H1 (cell line): ENCODE results near the gene CENPP. TPM values are rescaled to one million over a fixed set of nuclear protein-coding genes. Genes with fewer than 3 reads are reported as not detected.

Source experiments
- CTCF ChIA-PET: fragments of 300-600 bp; sonication (Branson Sonifier 250); formaldehyde crosslinking; loops from one replicate; lab custom pipeline; 2021; ENCODE audit not compliant: partially characterized antibody; lab: Charles Lee
- POLR2A ChIA-PET: fragments of 300-600 bp; sonication (Branson Sonifier 250); formaldehyde crosslinking; loops from one replicate; lab custom pipeline; 2021; ENCODE audit warnings: inconsistent platforms; ENCODE audit not compliant: partially characterized antibody; lab: Charles Lee
- DNase-seq, 2 experiments: peaks; one replicate each; pipeline versions ENCODE4 v3.0.0 to v3.0.0-alpha.2; 2010 to 2022; ENCODE audit warnings: low spot score in 2 of 2, low read depth in 1 of 2, mixed read lengths in 1 of 2
- FAIRE-seq: peaks from 2 replicates; lab custom pipeline; 2011; peaks lifted over from hg19 to GRCh38; lab: Jason Lieb, UNC
- H2AFZ ChIP-seq: 2 replicates; pipeline ENCODE4 v1.8.1; 2012; ENCODE audit warnings: low read length, inconsistent platforms
- H2AK5ac ChIP-seq: 2 replicates; pipeline ENCODE4 v1.6.1; 2013; ENCODE audit warnings: low read depth, low read length
- H2BK120ac ChIP-seq: replicated peaks from 2 replicates; pipeline ENCODE3; 2013; ENCODE audit warnings: low read depth, low read length, inconsistent platforms
- H2BK12ac ChIP-seq: 2 replicates; pipeline ENCODE4 v1.6.1; 2013; ENCODE audit warnings: low read depth, low read length
- H2BK15ac ChIP-seq: 2 replicates; pipeline ENCODE4 v1.6.1; 2013; ENCODE audit warnings: low read length
- H2BK20ac ChIP-seq: 2 replicates; pipeline ENCODE4 v1.6.1; 2013; ENCODE audit warnings: low read length
- H2BK5ac ChIP-seq: 2 replicates; pipeline ENCODE4 v1.6.1; 2013; ENCODE audit warnings: low read depth, low read length
- H3K14ac ChIP-seq: 2 replicates; pipeline ENCODE4 v1.6.1; 2013; ENCODE audit warnings: inconsistent platforms; ENCODE audit not compliant: insufficient read length
- H3K18ac ChIP-seq: 2 replicates; pipeline ENCODE4 v1.6.1; 2013; ENCODE audit warnings: low read length; ENCODE audit errors: extremely low read depth
- H3K23ac ChIP-seq: 2 replicates; pipeline ENCODE4 v1.6.1; 2013; ENCODE audit warnings: inconsistent platforms; ENCODE audit not compliant: insufficient read length
- H3K23me2 ChIP-seq: 2 replicates; pipeline ENCODE4 v1.6.1; 2013; ENCODE audit warnings: low read depth, low read length
- H3K27ac ChIP-seq: 2 replicates; pipeline ENCODE4 v1.6.1; 2011; ENCODE audit warnings: low read depth, low read length, inconsistent platforms
- H3K27me3 ChIP-seq, 4 experiments: replicated peaks in 1 of 4; 1 replicate in 1 of 4; 2 replicates in 3 of 4; pipeline versions ENCODE4 v1.6.1 to v1.8.1; 2011 to 2013; ENCODE audit warnings: low read length in 3 of 4, mild to moderate bottlenecking in 3 of 4, inconsistent platforms in 2 of 4, mixed read lengths in 2 of 4, moderate library complexity in 1 of 4; ENCODE audit not compliant: control insufficient read depth in 3 of 4, insufficient read depth in 3 of 4; ENCODE audit errors: extremely low read depth in 1 of 4
- H3K36me3 ChIP-seq, 4 experiments: 2 replicates each; pipeline versions ENCODE4 v1.6.1 to v1.8.1; 2011 to 2013; ENCODE audit warnings: mild to moderate bottlenecking in 4 of 4, low read length in 3 of 4, moderate library complexity in 2 of 4, control low read depth in 1 of 4, inconsistent platforms in 1 of 4; ENCODE audit not compliant: insufficient read depth in 4 of 4, control insufficient read depth in 2 of 4
- H3K4ac ChIP-seq: replicated peaks from 2 replicates; pipeline ENCODE3; 2013; ENCODE audit warnings: low read length, low read depth, mixed read lengths, inconsistent platforms; ENCODE audit not compliant: insufficient read length
- H3K4me1 ChIP-seq, 4 experiments: replicated peaks in 1 of 4; 1 replicate in 1 of 4; 2 replicates in 3 of 4; pipeline versions ENCODE4 v1.6.1 to v1.8.1; 2011 to 2013; ENCODE audit warnings: low read length in 3 of 4, inconsistent platforms in 2 of 4, mixed read lengths in 1 of 4; ENCODE audit not compliant: insufficient read depth in 4 of 4, control insufficient read depth in 3 of 4
- H3K4me2 ChIP-seq, 2 experiments: 2 replicates each; pipeline versions ENCODE4 v1.6.1 to v1.8.1; 2011 to 2013; ENCODE audit warnings: low read depth in 2 of 2, low read length in 2 of 2, control low read depth in 1 of 2, inconsistent platforms in 1 of 2, mild to moderate bottlenecking in 1 of 2; ENCODE audit not compliant: insufficient read depth in 1 of 2
- H3K4me3 ChIP-seq, 4 experiments: fragments of 200-600, 300-600 bp in 1 of 4; sonication (generic), shearing (Covaris generic), sonication (Bioruptor Twin) in 1 of 4; 2 replicates each; pipeline versions ENCODE4 v1.5.1 to v1.8.1; 2011 to 2016; ENCODE audit warnings: low read length in 4 of 4, low read depth in 3 of 4, control low read depth in 2 of 4, inconsistent platforms in 2 of 4, mild to moderate bottlenecking in 2 of 4, mixed read lengths in 1 of 4, moderate library complexity in 1 of 4; ENCODE audit not compliant: insufficient read depth in 2 of 4; ENCODE audit errors: extremely low read depth in 1 of 4
- H3K56ac ChIP-seq: replicated peaks from 2 replicates; pipeline ENCODE3; 2013; ENCODE audit warnings: low read depth, mild to moderate bottlenecking, mixed read lengths, low read length, inconsistent platforms; ENCODE audit not compliant: insufficient read length
- H3K79me1 ChIP-seq: 2 replicates; pipeline ENCODE4 v1.6.1; 2013; ENCODE audit warnings: low read depth, low read length, control low read depth
- H3K79me2 ChIP-seq, 2 experiments: 2 replicates each; pipeline versions ENCODE4 v1.6.1 to v1.8.1; 2012 to 2013; ENCODE audit warnings: low read length in 2 of 2, mild to moderate bottlenecking in 2 of 2, inconsistent platforms in 1 of 2; ENCODE audit not compliant: insufficient read depth in 2 of 2, control insufficient read depth in 1 of 2
- H3K9ac ChIP-seq, 4 experiments: replicated peaks in 1 of 4; 1 replicate in 1 of 4; 2 replicates in 3 of 4; pipeline versions ENCODE4 v1.6.1 to v1.8.1; 2011 to 2013; ENCODE audit warnings: low read depth in 3 of 4, low read length in 3 of 4, control low read depth in 2 of 4, mild to moderate bottlenecking in 2 of 4, moderate library complexity in 2 of 4, inconsistent platforms in 1 of 4; ENCODE audit errors: extremely low read depth in 1 of 4
- H3K9me3 ChIP-seq, 2 experiments: 2 replicates each; pipeline versions ENCODE4 v1.6.1 to v1.8.1; 2012 to 2013; ENCODE audit warnings: mild to moderate bottlenecking in 2 of 2, moderate library complexity in 2 of 2, control low read depth in 1 of 2, inconsistent platforms in 1 of 2, low read depth in 1 of 2, low read length in 1 of 2, mixed read lengths in 1 of 2; ENCODE audit not compliant: insufficient read depth in 2 of 2
- H4K20me1 ChIP-seq, 2 experiments: replicated peaks in 1 of 2; 2 replicates each; pipeline versions ENCODE3 to v1.8.1; 2011 to 2013; ENCODE audit warnings: inconsistent platforms in 2 of 2, low read length in 2 of 2, mild to moderate bottlenecking in 1 of 2; ENCODE audit not compliant: insufficient read depth in 2 of 2, control insufficient read depth in 1 of 2
- H4K5ac ChIP-seq: 2 replicates; pipeline ENCODE4 v1.6.1; 2013; ENCODE audit warnings: low read length, low read depth, mixed read lengths, inconsistent platforms; ENCODE audit not compliant: insufficient read length
- H4K8ac ChIP-seq: 2 replicates; pipeline ENCODE4 v1.8.0; 2013; ENCODE audit warnings: mild to moderate bottlenecking, moderate library complexity, low read length, inconsistent platforms; ENCODE audit not compliant: insufficient read depth; ENCODE audit errors: extremely low read depth
- H4K91ac ChIP-seq: replicated peaks from 2 replicates; pipeline ENCODE3; 2013; ENCODE audit warnings: low read length, mixed read lengths, inconsistent platforms; ENCODE audit not compliant: insufficient read length
- CBX5 ChIP-seq: fragments of 300-800, 300-1000 bp; sonication (generic); IDR thresholded peaks from 2 replicates; pipeline ENCODE4 v1.7.1; 2016; ENCODE audit warnings: antibody characterized with exemption, low read length, low read depth
- EP300 ChIP-seq, 2 experiments: IDR thresholded peaks; 1 replicate in 1 of 2; 2 replicates in 1 of 2; pipeline ENCODE4 v1.6.1; 2011 to 2012; ENCODE audit warnings: low read depth in 2 of 2, low read length in 2 of 2, mild to moderate bottlenecking in 2 of 2, borderline replicate concordance in 1 of 2, inconsistent platforms in 1 of 2, moderate library complexity in 1 of 2
- GABPA ChIP-seq: IDR thresholded peaks from 2 replicates; pipeline ENCODE4 v1.6.1; 2011; ENCODE audit warnings: mild to moderate bottlenecking, low read length, moderate library complexity, borderline replicate concordance; ENCODE audit not compliant: insufficient read depth
- HDAC2 ChIP-seq, 2 experiments: fragments of 300-600 bp in 1 of 2; sonication (generic) in 1 of 2; IDR thresholded peaks; 2 replicates each; pipeline ENCODE4 v1.6.1; 2011 to 2012; ENCODE audit warnings: low read depth in 2 of 2, low read length in 2 of 2, mild to moderate bottlenecking in 2 of 2, moderate library complexity in 2 of 2, borderline replicate concordance in 1 of 2, inconsistent platforms in 1 of 2
- HDAC6 ChIP-seq: IDR thresholded peaks from one replicate; pipeline ENCODE4 v1.7.1; 2012; ENCODE audit warnings: low read depth, mild to moderate bottlenecking, inconsistent platforms, low read length, moderate library complexity
- JUND ChIP-seq: IDR thresholded peaks from 2 replicates; pipeline ENCODE4 v1.6.1; 2011; ENCODE audit warnings: mild to moderate bottlenecking, improper control_type of control experiment, low read length
- KDM1A ChIP-seq: fragments of 200-600, 300-600 bp; sonication (generic); IDR thresholded peaks from 2 replicates; pipeline ENCODE4 v1.7.1; 2016; ENCODE audit warnings: mild to moderate bottlenecking, low read length, borderline replicate concordance
- RXRA ChIP-seq: IDR thresholded peaks from 2 replicates; pipeline ENCODE4 v1.6.1; 2011; ENCODE audit warnings: low read depth, mild to moderate bottlenecking, low read length, moderate library complexity; ENCODE audit not compliant: insufficient read depth
- SIRT6 ChIP-seq: IDR thresholded peaks from one replicate; pipeline ENCODE4 v1.7.1; 2012; ENCODE audit warnings: low read length, inconsistent platforms
- SP4 ChIP-seq: IDR thresholded peaks from 2 replicates; pipeline ENCODE4 v1.6.1; 2012; ENCODE audit warnings: low read length, inconsistent platforms
- SRF ChIP-seq: IDR thresholded peaks from 2 replicates; pipeline ENCODE4 v1.6.1; 2011; ENCODE audit warnings: mild to moderate bottlenecking, low read depth, low read length, moderate library complexity
- TAF7 ChIP-seq: optimal IDR thresholded peaks from 2 replicates; pipeline ENCODE3; 2011; ENCODE audit warnings: low read depth, mild to moderate bottlenecking, inconsistent platforms, low read length, moderate library complexity, borderline replicate concordance
- WGBS, 2 experiments: shearing (Covaris generic) in 1 of 2; methylation state at CpG; one replicate each; pipeline versions ENCODE4 v1.1.6 to v1.1.7; 2013 to 2015; ENCODE audit warnings: low lambda C conversion rate in 2 of 2, mixed read lengths in 2 of 2, inconsistent platforms in 1 of 2, low coverage in 1 of 2, missing lambda C conversion rate in 1 of 2; ENCODE audit not compliant: insufficient replicate concordance in 2 of 2, insufficient coverage in 1 of 2, insufficient read length in 1 of 2; ENCODE audit errors: extremely low coverage in 1 of 2, missing lambda C conversion rate in 1 of 2; 5-methylcytosine and 5-hydroxymethylcytosine counted together
- polyA plus RNA-seq, 7 experiments: library from polyadenylated mRNA; depleted of rRNA in 3 of 7; stranded (reverse) in 5 of 7; unstranded in 2 of 7; fragments of >200 nt in 5 of 7; fragments of 200-250 nt in 2 of 7; gene quantifications; 1 replicate in 5 of 7; 2 replicates in 1 of 7; 4 replicates in 1 of 7; pipeline versions ENCODE4 v1.2.1 to v1.2.3, GENCODE V29; 2011 to 2013; ENCODE audit warnings: missing spikeins in 2 of 7, mixed read lengths in 2 of 7
- total RNA-seq: library from RNA; stranded (reverse); fragmentation: NEBNext Ultra II Directional; extraction: Animal tissue kit (Norgen Biotek cat#: 25700); gene quantifications from 2 replicates; pipeline ENCODE4 v1.2.1, GENCODE V29; 2021
- TF ChIP-seq, protein P1 (sequence below): IDR thresholded peaks from 2 replicates; pipeline ENCODE4 v1.6.1; 2012; ENCODE audit warnings: inconsistent platforms

CENPP gene
- total and polyA plus RNA-seq, 2 of the 8 experiments (the other 6 are each of a cell fraction or from before 2014, with no cell fraction given) = 2.7 to 10.8 TPM

DNA sequence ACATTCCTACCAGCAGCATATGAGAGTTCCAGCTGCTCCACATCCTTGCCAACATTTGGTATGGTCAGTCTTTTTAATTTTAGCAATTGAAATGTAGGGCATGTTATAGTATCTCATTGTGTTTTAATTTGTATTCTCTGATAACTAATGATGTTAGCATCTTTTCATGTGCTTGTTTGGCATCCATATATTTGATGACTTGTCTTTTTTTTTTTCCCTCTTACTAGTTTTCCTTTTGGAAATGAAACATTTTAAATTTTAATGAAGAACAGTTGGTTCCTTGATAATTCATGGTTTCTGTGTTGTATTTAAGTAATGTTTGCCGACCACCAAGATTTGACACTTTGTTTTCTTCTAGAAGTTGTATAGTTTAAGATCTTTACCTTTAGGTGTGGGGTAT is 69.9 kb downstream of the CENPP start:
- Histone ChIP-seq H2AK5ac (no peak overlapping the region), H3K4me1 (no peaks in the 10 kb centered on the region), H3K23ac (no peak overlapping the region), H3K4me2 (no peak overlapping the region), H3K36me3 (no peaks in the 10 kb centered on the region), H3K56ac (no peak overlapping the region), H3K4ac (no peak overlapping the region), H3K4me3 (no peak overlapping the region), H3K27ac (no peak overlapping the region), H2AFZ (no peak overlapping the region), H3K79me2 (no peaks in the 10 kb centered on the region), H2BK20ac (no peak overlapping the region), H3K9ac (no peak overlapping the region), H2BK5ac (no peak overlapping the region), H3K23me2 (no peaks in the 10 kb centered on the region), H3K14ac (no peak overlapping the region), H3K9me3 (no peaks in the 10 kb centered on the region), H2BK120ac (no peak overlapping the region), H4K5ac (no peak overlapping the region), H2BK15ac (no peak overlapping the region), H3K18ac (no peak overlapping the region), H4K91ac (no peak overlapping the region), H3K27me3 (no peaks in the 10 kb centered on the region), H3K79me1 (no peaks in the 10 kb centered on the region), H4K8ac (no peak overlapping the region), H4K20me1 (no peaks in the 10 kb centered on the region), H2BK12ac (no peak overlapping the region)
- ChIA-PET POLR2A (no interaction called here), CTCF (no interaction called here)
- no peak for DNase-seq
- FAIRE-seq = no peak
- TF ChIP-seq RXRA (no peak), SIRT6 (no peak), GABPA (no peak), KDM1A (no peak), HDAC6 (no peak), HDAC2 (IDR thresholded peaks at IDR 0.05; ENCODE audit: borderline replicate concordance in 1 of 2, low read depth in 2 of 2, low read length in 2 of 2) (no peak), TAF7 (no peak), CBX5 (no peak), SP4 (no peak), SRF (no peak), JUND (no peak), EP300 (IDR thresholded peaks at IDR 0.05; ENCODE audit: borderline replicate concordance in 1 of 2, low read depth in 2 of 2, low read length in 2 of 2) (no peak)
- TF ChIP-seq, protein P1, sequence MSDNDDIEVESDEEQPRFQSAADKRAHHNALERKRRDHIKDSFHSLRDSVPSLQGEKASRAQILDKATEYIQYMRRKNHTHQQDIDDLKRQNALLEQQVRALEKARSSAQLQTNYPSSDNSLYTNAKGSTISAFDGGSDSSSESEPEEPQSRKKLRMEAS = no peak
- WGBS, 2 experiments = 73% methylated on average over 1 of the region's 1 CpG; no CpG with 5 or more reads in 1 of the 2 experiments
